HEK293T (cell line): Measurements from ENCODE around the gene DNAJB4.

ENCODE experiments used
- CTCF ChIA-PET: fragments of 350-600 bp; formaldehyde crosslinking; extraction: SDS; loops from one replicate; lab custom pipeline; 2021; ENCODE audit warnings: antibody characterized with exemption, inconsistent platforms; lab: Yijun Ruan, JAX
- POLR2A ChIA-PET: fragments of 350-600 bp; formaldehyde crosslinking; extraction: SDS; loops from one replicate; lab custom pipeline; 2020; ENCODE audit warnings: antibody characterized with exemption, inconsistent platforms; lab: Yijun Ruan, JAX
- DNase-seq: peaks from one replicate; pipeline ENCODE4 v3.0.0; 2012; ENCODE audit warnings: mixed read lengths; ENCODE audit errors: extremely low spot score
- ARNT ChIP-seq: fragments of 450-650 bp; IDR thresholded peaks from 2 replicates; pipeline ENCODE4 v1.6.1; 2017; ENCODE audit warnings: mild to moderate bottlenecking
- BHLHE40 ChIP-seq: fragments of 450-650 bp; IDR thresholded peaks from 2 replicates; pipeline ENCODE4 v1.6.1; 2016; ENCODE audit warnings: mild to moderate bottlenecking, moderate library complexity, borderline replicate concordance
- CTBP1 ChIP-seq: fragments of 450-650 bp; IDR thresholded peaks from 2 replicates; pipeline ENCODE4 v1.6.1; 2016; ENCODE audit warnings: borderline replicate concordance
- ELF4 ChIP-seq: fragments of 450-650 bp; IDR thresholded peaks from 2 replicates; pipeline ENCODE4 v1.6.1; 2017; ENCODE audit warnings: antibody characterized with exemption
- FOXA1 ChIP-seq: fragments of 450-650 bp; IDR thresholded peaks from 2 replicates; pipeline ENCODE4 v1.6.1; 2016; ENCODE audit warnings: mild to moderate bottlenecking
- FOXK2 ChIP-seq: fragments of 450-650 bp; IDR thresholded peaks from 2 replicates; pipeline ENCODE4 v1.6.1; 2016; ENCODE audit warnings: mild to moderate bottlenecking
- FOXM1 ChIP-seq: fragments of 450-650 bp; IDR thresholded peaks from 2 replicates; pipeline ENCODE4 v1.6.1; 2017; ENCODE audit warnings: mild to moderate bottlenecking, borderline replicate concordance
- HDGF ChIP-seq: fragments of 450-650 bp; IDR thresholded peaks from 2 replicates; pipeline ENCODE4 v1.6.1; 2017; ENCODE audit warnings: antibody characterized with exemption, borderline replicate concordance
- L3MBTL2 ChIP-seq: fragments of 450-650 bp; conservative IDR thresholded peaks from 2 replicates; pipeline ENCODE4 v1.6.1; 2016; ENCODE audit warnings: mild to moderate bottlenecking
- LEF1 ChIP-seq: fragments of 450-650 bp; IDR thresholded peaks from 2 replicates; pipeline ENCODE4 v1.6.1; 2017; ENCODE audit warnings: mild to moderate bottlenecking, borderline replicate concordance
- NFRKB ChIP-seq: fragments of 450-650 bp; IDR thresholded peaks from 2 replicates; pipeline ENCODE4 v1.6.1; 2016; ENCODE audit warnings: mild to moderate bottlenecking, moderate library complexity
- SP1 ChIP-seq: fragments of 450-650 bp; IDR thresholded peaks from 2 replicates; pipeline ENCODE4 v1.6.1; 2017
- SUZ12 ChIP-seq: fragments of 450-650 bp; IDR thresholded peaks from 2 replicates; pipeline ENCODE4 v1.6.1; 2016; ENCODE audit warnings: mild to moderate bottlenecking
- TARDBP ChIP-seq: fragments of 450-650 bp; IDR thresholded peaks from 2 replicates; pipeline ENCODE4 v1.6.1; 2016
- ZNF384 ChIP-seq: fragments of 450-650 bp; IDR thresholded peaks from 2 replicates; pipeline ENCODE4 v1.6.1; 2016
- TF ChIP-seq, protein P1 (sequence below): fragments of 450-650 bp; IDR thresholded peaks from 2 replicates; pipeline ENCODE4 v1.6.1; 2016

DNAJB4 gene

DNA sequence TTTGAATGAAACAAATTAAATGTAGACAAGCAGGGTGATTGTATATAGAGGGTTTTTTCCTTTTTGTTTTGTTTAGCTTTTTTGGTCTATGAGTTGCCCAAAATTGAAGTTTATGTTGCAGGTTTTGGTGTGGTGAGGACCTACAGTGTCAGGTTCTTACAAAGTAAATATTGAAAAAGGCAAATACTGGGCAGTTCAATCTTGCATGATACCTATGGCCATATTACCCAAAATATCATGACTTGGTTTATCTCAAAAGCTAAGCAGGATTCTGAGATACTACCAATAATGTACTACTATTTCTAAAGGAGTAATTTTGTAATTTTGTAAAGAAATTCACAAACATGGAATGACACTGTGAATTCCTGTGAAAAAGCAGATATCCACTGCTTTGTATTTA, 1.8 kb downstream of the DNAJB4 start:
- TF ChIP-seq ZNF384 (no peak), FOXK2 (no peak), NFRKB (no peak), SP1 (no peak)
- TF ChIP-seq, protein P1, sequence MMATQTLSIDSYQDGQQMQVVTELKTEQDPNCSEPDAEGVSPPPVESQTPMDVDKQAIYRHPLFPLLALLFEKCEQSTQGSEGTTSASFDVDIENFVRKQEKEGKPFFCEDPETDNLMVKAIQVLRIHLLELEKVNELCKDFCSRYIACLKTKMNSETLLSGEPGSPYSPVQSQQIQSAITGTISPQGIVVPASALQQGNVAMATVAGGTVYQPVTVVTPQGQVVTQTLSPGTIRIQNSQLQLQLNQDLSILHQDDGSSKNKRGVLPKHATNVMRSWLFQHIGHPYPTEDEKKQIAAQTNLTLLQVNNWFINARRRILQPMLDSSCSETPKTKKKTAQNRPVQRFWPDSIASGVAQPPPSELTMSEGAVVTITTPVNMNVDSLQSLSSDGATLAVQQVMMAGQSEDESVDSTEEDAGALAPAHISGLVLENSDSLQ, result no peak
- DNase-seq, result no peak
- CTCF ChIA-PET, result no interaction called here
- POLR2A ChIA-PET, result no interaction called here

DNA sequence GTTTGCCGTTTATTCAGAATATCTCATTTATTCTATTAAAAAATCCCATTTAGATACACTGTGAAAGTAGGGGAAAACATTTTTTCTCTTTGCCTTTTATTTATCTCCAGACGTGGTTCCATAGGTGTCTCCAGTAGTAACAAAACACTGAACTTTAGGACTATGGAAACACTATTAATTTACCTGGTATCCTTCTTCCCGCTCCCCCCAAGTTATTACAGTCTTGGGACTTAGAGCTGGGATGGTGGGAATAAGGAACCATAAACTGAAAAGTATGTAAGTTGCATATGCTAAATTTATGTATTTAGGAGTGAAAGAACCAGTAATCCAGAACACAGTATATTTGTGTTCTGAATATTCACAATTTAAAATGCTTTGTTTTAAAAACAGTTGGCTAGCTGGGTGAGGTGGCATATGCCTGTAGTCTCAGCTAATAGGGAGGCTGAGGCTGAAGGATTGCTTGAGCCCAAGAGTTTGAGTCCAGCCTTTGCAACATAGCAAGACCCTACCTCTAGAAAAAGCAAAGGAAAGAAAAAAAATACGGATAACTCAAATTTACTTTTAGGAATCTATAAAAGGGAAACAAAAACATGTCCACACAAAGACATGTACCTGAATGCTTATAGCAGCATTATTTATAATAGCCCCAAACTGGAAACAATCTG, 3.1 kb downstream of the DNAJB4 start:
- no peak for DNase-seq
- ChIA-PET CTCF (interaction anchor here (0.8 kb wide), 1 partner anchor 107 kb away, joined by 3 read pairs; no protein-coding TSS in a partner anchor), POLR2A (no interaction called here)
- TF ChIP-seq BHLHE40 (no peak), L3MBTL2 (no peak), TARDBP (no peak), FOXM1 (no peak), LEF1 (no peak), CTBP1 (no peak), FOXA1 (no peak)

DNA sequence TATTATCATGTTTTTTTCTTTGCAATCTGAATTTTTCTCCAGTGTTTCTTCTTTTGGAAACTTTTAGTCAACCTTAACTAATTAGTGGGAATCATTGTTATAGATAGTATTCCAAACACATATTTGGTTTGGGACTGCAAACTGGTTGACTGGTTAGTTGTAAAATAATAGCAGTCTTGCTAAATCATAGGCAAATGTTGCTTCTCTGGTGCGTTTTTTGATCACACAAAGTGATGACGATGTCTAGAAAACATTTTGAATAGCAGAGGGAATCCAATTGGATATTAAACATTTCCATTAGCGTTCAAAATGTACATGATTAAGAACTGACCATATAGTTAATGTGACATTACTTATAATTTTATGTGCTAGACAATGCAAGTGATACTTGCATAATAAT, 4.5 kb downstream of the DNAJB4 start:
- DNase-seq, result no peak
- TF ChIP-seq CTBP1, result no peak
- TF ChIP-seq SP1, result no peak
- no peak for TF ChIP-seq FOXA1
- no peak for TF ChIP-seq ELF4
- no peak for TF ChIP-seq L3MBTL2
- no peak for TF ChIP-seq FOXK2
- no peak for TF ChIP-seq ZNF384
- no peak for TF ChIP-seq TARDBP
- TF ChIP-seq, protein P1, result no peak
- no peak for TF ChIP-seq BHLHE40
- no peak for TF ChIP-seq NFRKB
- no peak for TF ChIP-seq HDGF
- TF ChIP-seq ARNT, result no peak
- TF ChIP-seq FOXM1, result no peak
- no peak for TF ChIP-seq SUZ12
- no peak for TF ChIP-seq LEF1
- POLR2A ChIA-PET, result no interaction called here
- CTCF ChIA-PET, result no interaction called here

DNA sequence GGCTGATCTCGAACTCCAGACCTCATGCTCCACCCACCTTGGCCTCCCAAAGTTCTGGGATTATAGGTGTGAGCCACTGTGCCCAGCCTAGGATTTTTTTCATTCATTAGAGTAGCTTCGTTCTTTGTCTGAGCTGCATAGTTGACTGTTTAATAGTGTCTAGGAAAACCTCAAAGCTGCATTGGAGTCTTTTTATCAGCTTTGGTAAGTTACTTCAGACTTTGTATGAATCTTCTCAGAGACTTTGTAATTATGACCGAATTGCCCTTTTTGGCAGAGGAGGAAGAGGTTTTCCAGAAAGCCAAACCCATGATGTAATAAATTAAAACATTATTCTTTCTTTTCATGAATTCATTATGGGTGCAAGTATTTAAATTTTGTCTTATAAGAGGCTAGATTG, 5.1 kb downstream of the DNAJB4 start:
- CTCF ChIA-PET, result no interaction called here
- no peak for TF ChIP-seq CTBP1
- no peak for TF ChIP-seq ARNT
- TF ChIP-seq SUZ12, result no peak
- TF ChIP-seq FOXA1, result no peak
- no peak for TF ChIP-seq NFRKB
- TF ChIP-seq HDGF, result no peak
- TF ChIP-seq FOXM1, result no peak
- TF ChIP-seq TARDBP, result no peak
- TF ChIP-seq FOXK2, result no peak
- POLR2A ChIA-PET, result no interaction called here
- no peak for DNase-seq

DNA sequence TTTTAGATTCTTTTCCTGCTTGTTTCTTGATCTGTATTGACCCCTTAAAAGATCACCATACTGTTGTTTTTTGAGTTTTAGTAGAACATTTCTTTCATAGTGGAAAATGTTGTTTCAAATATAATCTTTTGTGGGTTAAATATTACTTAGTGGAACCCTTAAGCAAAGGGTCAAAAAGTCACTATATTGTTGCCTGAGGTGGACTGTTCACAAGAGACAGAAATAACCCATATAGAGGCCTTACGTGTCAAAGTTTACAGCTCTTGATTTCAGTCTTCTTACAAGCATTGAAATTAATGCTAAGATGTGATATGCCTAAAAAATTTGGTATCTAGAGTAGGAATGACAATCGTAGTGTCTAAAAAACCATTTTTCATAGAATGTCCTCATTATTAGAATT, 6.3 kb downstream of the DNAJB4 start:
- TF ChIP-seq FOXK2 (no peak), ARNT (no peak), FOXM1 (no peak), LEF1 (no peak), ZNF384 (no peak), CTBP1 (no peak), FOXA1 (no peak), TARDBP (no peak), L3MBTL2 (no peak), SUZ12 (no peak), ELF4 (no peak), HDGF (no peak), NFRKB (no peak)
- TF ChIP-seq, protein P1, result no peak
- ChIA-PET POLR2A (no interaction called here), CTCF (interaction anchor here (0.6 kb wide), 1 partner anchor 12 kb away, joined by 3 read pairs; no protein-coding TSS in a partner anchor)
- DNase-seq, result no peak

DNA sequence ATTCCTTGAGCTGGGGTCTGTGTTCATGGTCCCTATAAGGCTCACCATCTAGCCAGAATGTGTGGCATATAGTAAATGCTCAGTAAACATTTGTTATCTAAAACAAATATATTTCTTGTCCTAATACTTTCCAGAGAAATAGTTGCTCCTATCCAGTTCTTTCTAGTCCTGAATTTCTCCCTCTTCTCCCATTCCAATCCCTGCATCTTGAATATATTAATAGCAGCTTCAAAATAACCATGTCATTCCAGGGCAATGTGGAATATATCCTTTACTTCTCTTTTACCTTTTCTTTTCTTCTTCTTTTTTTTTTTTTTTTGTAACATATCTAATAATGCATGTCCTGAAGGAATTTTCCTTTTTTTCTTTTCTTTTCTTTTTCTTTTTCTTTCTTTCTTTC, 10.4 kb downstream of the DNAJB4 start:
- CTCF ChIA-PET, result no interaction called here

More for the DNA sequence above, 10.4 kb downstream of the DNAJB4 start:
- DNase-seq, result no peak
- POLR2A ChIA-PET, result interaction anchor here (1.3 kb wide), 1 partner anchor 10 kb away, joined by 5 read pairs; the partner anchor contains the start of gene DNAJB4
- no peak for TF ChIP-seq ELF4
- no peak for TF ChIP-seq SUZ12
- TF ChIP-seq ARNT, result no peak
- no peak for TF ChIP-seq BHLHE40
